K562 (cell line): ENCODE measurements around the gene TMPO. TPM values are rescaled to one million over a fixed set of nuclear protein-coding genes. Genes with fewer than 3 reads are reported as not detected.

ENCODE experiments used
- ATAC-seq: fragments of 200-7000 bp; cut with Tn5 transposase; 3 replicates; pipeline ENCODE4 v1.9.1; 2020; ENCODE audit warnings: moderate library complexity
- BruUV-seq: library from RNA; stranded (reverse); fragments of 400-500 nt; replicated peaks from 2 replicates; lab custom pipeline; 2021; lab: Mats Ljungman, UMichigan
- CTCF ChIA-PET: fragments of 300-600 bp; formaldehyde crosslinking; extraction: SDS; loops from one replicate; lab custom pipeline; 2021; ENCODE audit warnings: low intra/inter-chr PET ratio; lab: Yijun Ruan, JAX
- POLR2A ChIA-PET: fragments of 300-600, 350-650 bp; sonication (Branson Sonifier 250); formaldehyde crosslinking; extraction: SDS; loops from one replicate; lab custom pipeline; 2021; ENCODE audit warnings: antibody characterized with exemption, inconsistent platforms; lab: Yijun Ruan, JAX
- DNase-seq, 4 experiments: peaks; one replicate each; pipeline versions ENCODE4 v3.0.0 to v3.0.0-alpha.2; 2011 to 2018; ENCODE audit warnings: low spot score in 3 of 4, mixed read lengths in 3 of 4; ENCODE audit errors: extremely low read depth in 1 of 4
- FAIRE-seq: peaks from 2 replicates; lab custom pipeline; 2011; peaks lifted over from hg19 to GRCh38; lab: Jason Lieb, UNC
- H2AFZ ChIP-seq: 2 replicates; pipeline ENCODE4 v1.6.0; 2011; ENCODE audit warnings: low read depth, low read length, control low read depth, inconsistent platforms
- H3K27ac ChIP-seq: fragments of 200-600 bp; 3 replicates; pipeline ENCODE4 v1.8.0; 2011; ENCODE audit warnings: low read depth, mild to moderate bottlenecking, control low read depth, inconsistent platforms, low read length, moderate library complexity, mixed read lengths; ENCODE audit errors: extremely low read depth
- H3K27me3 ChIP-seq, 2 experiments: fragments of 300-600 bp in 1 of 2; 2 replicates in 1 of 2; 3 replicates in 1 of 2; pipeline versions ENCODE4 v1.6.0 to v1.8.0; 2011; ENCODE audit warnings: inconsistent platforms in 2 of 2, low read length in 2 of 2, mild to moderate bottlenecking in 1 of 2, mixed read lengths in 1 of 2, moderate library complexity in 1 of 2; ENCODE audit not compliant: control insufficient read depth in 2 of 2, insufficient read depth in 2 of 2
- H3K36me3 ChIP-seq: fragments of 300-600 bp; 3 replicates; pipeline ENCODE4 v1.8.0; 2011; ENCODE audit warnings: mild to moderate bottlenecking, low read length, inconsistent platforms; ENCODE audit not compliant: control insufficient read depth, insufficient read depth
- H3K4me1 ChIP-seq, 2 experiments: fragments of 200-600 bp in 1 of 2; replicated peaks in 1 of 2; 2 replicates in 1 of 2; 3 replicates in 1 of 2; pipeline versions ENCODE4 v1.5.1 to v1.8.0; 2011; ENCODE audit warnings: inconsistent platforms in 2 of 2, low read length in 2 of 2, mild to moderate bottlenecking in 1 of 2, mixed read lengths in 1 of 2, moderate library complexity in 1 of 2; ENCODE audit not compliant: control insufficient read depth in 2 of 2, insufficient read depth in 2 of 2
- H3K4me2 ChIP-seq: 2 replicates; pipeline ENCODE4 v1.6.1; 2011; ENCODE audit warnings: low read length, control low read depth, inconsistent platforms, mixed read lengths; ENCODE audit not compliant: insufficient read depth
- H3K4me3 ChIP-seq: fragments of 200-600 bp; sonication (generic), shearing (Covaris generic); 2 replicates; pipeline ENCODE4 v1.5.1; 2016; ENCODE audit warnings: control low read depth, inconsistent platforms
- H3K79me2 ChIP-seq: fragments of 200-600 bp; 3 replicates; pipeline ENCODE4 v1.8.0; 2011; ENCODE audit warnings: low read length, inconsistent platforms; ENCODE audit not compliant: control insufficient read depth, insufficient read depth
- H3K9ac ChIP-seq, 2 experiments: 2 replicates each; pipeline versions ENCODE4 v1.6.0 to v1.6.1; 2011; ENCODE audit warnings: low read depth in 2 of 2, low read length in 2 of 2, control low read depth in 1 of 2, inconsistent platforms in 1 of 2, mild to moderate bottlenecking in 1 of 2, mixed read lengths in 1 of 2; ENCODE audit not compliant: insufficient read depth in 1 of 2
- H3K9me1 ChIP-seq: one replicate; pipeline ENCODE4 v1.6.0; 2011; ENCODE audit warnings: inconsistent platforms, mild to moderate bottlenecking, low read length, moderate library complexity; ENCODE audit not compliant: control insufficient read depth, insufficient read depth
- H3K9me3 ChIP-seq: replicated peaks from 2 replicates; pipeline ENCODE4 v1.5.1; 2011; ENCODE audit warnings: low read depth, low read length, inconsistent platforms; ENCODE audit not compliant: control insufficient read depth, insufficient read depth
- H4K20me1 ChIP-seq: replicated peaks from 2 replicates; pipeline ENCODE4 v1.6.1; 2011; ENCODE audit warnings: low read length, inconsistent platforms, mixed read lengths; ENCODE audit not compliant: control insufficient read depth, insufficient read depth
- CHAMP1 ChIP-seq: fragments of 450-650 bp; IDR thresholded peaks from 2 replicates; pipeline ENCODE4 v1.6.1; 2016; ENCODE audit warnings: mild to moderate bottlenecking
- ETV6 ChIP-seq, 3 experiments: fragments of 150-350 bp in 1 of 3; sonication (generic) in 1 of 3; formaldehyde crosslinking in 1 of 3; IDR thresholded peaks; 2 replicates each; pipeline versions ENCODE4 v1.6.1 to v1.8.0; 2014 to 2022; ENCODE audit warnings: borderline replicate concordance in 2 of 3, low read depth in 2 of 3, antibody characterized with exemption in 1 of 3, low read length in 1 of 3, mild to moderate bottlenecking in 1 of 3, missing genetic modification reagents in 1 of 3
- HOMEZ ChIP-seq: fragments of 250-450 bp; sonication (Bioruptor Pico); IDR thresholded peaks from 2 replicates; pipeline ENCODE4 v1.4.0; 2020; ENCODE audit warnings: mild to moderate bottlenecking, moderate library complexity
- JUN ChIP-seq, 2 experiments: sonication (generic) in 1 of 2; formaldehyde crosslinking in 1 of 2; IDR thresholded peaks; 2 replicates each; pipeline versions ENCODE4 v1.6.1 to v1.8.0; 2012 to 2022; ENCODE audit warnings: borderline replicate concordance in 2 of 2, mild to moderate bottlenecking in 2 of 2, improper control_type of control experiment in 1 of 2, low read depth in 1 of 2, low read length in 1 of 2, missing genetic modification reagents in 1 of 2
- SOX6 ChIP-seq: fragments of 450-650 bp; IDR thresholded peaks from 2 replicates; pipeline ENCODE4 v1.6.1; 2014; ENCODE audit warnings: mild to moderate bottlenecking
- SRSF3 ChIP-seq: fragments of 200-400 bp; formaldehyde crosslinking; IDR thresholded peaks from 2 replicates; pipeline ENCODE4 v1.6.1; 2016; ENCODE audit warnings: mild to moderate bottlenecking, low read length, moderate library complexity; ENCODE audit not compliant: insufficient read depth
- TAF1 ChIP-seq: IDR thresholded peaks from 2 replicates; pipeline ENCODE4 v1.6.1; 2011; ENCODE audit warnings: mild to moderate bottlenecking, low read length, moderate library complexity; ENCODE audit not compliant: insufficient read depth, control insufficient read depth, severe bottlenecking; ENCODE audit errors: extremely low read depth
- ZNF175 ChIP-seq: fragments of 200-800 bp; sonication (Bioruptor generic); IDR thresholded peaks from 2 replicates; pipeline ENCODE4 v1.6.1; 2016; ENCODE audit warnings: low read depth, mild to moderate bottlenecking, missing genetic modification characterization, missing compliant biosample characterization
- ZNF436 ChIP-seq: fragments of 250-450, 450-650 bp; sonication (Bioruptor Pico); formaldehyde crosslinking; IDR thresholded peaks from 2 replicates; pipeline ENCODE4 v1.7.0; 2020; ENCODE audit warnings: mild to moderate bottlenecking
- WGBS: fragments of 100-300 bp; shearing (Covaris generic); methylation state at CpG from one replicate; pipeline ENCODE4 v1.1.6; 2016; ENCODE audit warnings: low coverage, mixed read lengths; ENCODE audit not compliant: insufficient coverage; ENCODE audit errors: missing lambda C conversion rate; 5-methylcytosine and 5-hydroxymethylcytosine counted together
- in situ Hi-C: fragments of 300-500 bp; cut with MboI; formaldehyde crosslinking; loops from 4 replicates; pipeline ENCODE4 v1.15.0; 2018; ENCODE audit warnings: inconsistent platforms, mixed read lengths
- intact Hi-C: fragments of 100-400 bp; cut with micrococcal nuclease; formaldehyde crosslinking; loops from 2 replicates; pipeline ENCODE4 v1.14.2; 2022
- polyA plus RNA-seq, 8 experiments: library from polyadenylated mRNA; depleted of rRNA in 4 of 8; stranded (reverse) in 5 of 8; unstranded in 3 of 8; fragments of >200 nt; fragmentation: Nextera tagmentation in 2 of 8; fragmentation: Illumina TruSeq in 1 of 8; extraction: Ambion mirVana in 2 of 8; extraction: Trizol in 1 of 8; gene quantifications; 2 replicates each; pipeline versions ENCODE4 v1.2.1 to v1.2.3, GENCODE V29; 2011 to 2014; ENCODE audit warnings: inconsistent platforms in 1 of 8, missing spikeins in 1 of 8
- total RNA-seq, 7 experiments: library from RNA; depleted of rRNA in 6 of 7; stranded (reverse); fragments of >200 nt in 6 of 7; fragmentation: Illumina TruSeq in 2 of 7; extraction: Trizol in 2 of 7; gene quantifications; 2 replicates each; pipeline versions ENCODE4 v1.2.1 to v1.2.3, GENCODE V29; 2011 to 2021; ENCODE audit warnings: low replicate concordance in 1 of 7
- TF ChIP-seq, protein P1 (sequence below): fragments of 200-800 bp; sonication (Bioruptor generic); IDR thresholded peaks from 2 replicates; pipeline ENCODE4 v1.6.1; 2017; ENCODE audit warnings: missing genetic modification characterization, missing compliant biosample characterization
- TF ChIP-seq, protein P2 (sequence below): sonication (generic); formaldehyde crosslinking; IDR thresholded peaks from 2 replicates; pipeline ENCODE4 v1.9.0; 2022; ENCODE audit warnings: mild to moderate bottlenecking, missing genetic modification reagents
- TF ChIP-seq, protein P3 (sequence below): fragments of 200-800 bp; sonication (Bioruptor generic); IDR thresholded peaks from 2 replicates; pipeline ENCODE4 v1.6.1; 2017; ENCODE audit warnings: missing genetic modification characterization, missing compliant biosample characterization

Gene TMPO
- total and polyA plus RNA-seq, 9 of the 15 experiments (the other 6 are each of a cell fraction or from before 2014, with no cell fraction given), result 62.1 to 263 (median 182) TPM

- in situ Hi-C loops, result no loop called here
- no TSS peak for BruUV-seq
- Histone ChIP-seq H4K20me1 (no peaks in the 10 kb centered on the region), H2AFZ (no peak overlapping the region), H3K27ac (no peak overlapping the region), H3K4me1 (peaks cover 4 to 22% of the 10 kb centered on the region in 2 experiments; a peak in 4 of 5 replicates), H3K4me3 (no peak overlapping the region), H3K27me3 (no peaks in the 10 kb centered on the region), H3K9me1 (no peaks in the 10 kb centered on the region), H3K36me3 (0 out of 3 replicates have a peak, but pooled peaks cover 2% of the 10 kb centered on the region), H3K9ac (no peak overlapping the region), H3K79me2 (peaks cover 8% of the 10 kb centered on the region), H3K9me3 (no peaks in the 10 kb centered on the region), H3K4me2 (no peak overlapping the region; the same call in 1 of the 2 replicates)
- FAIRE-seq (no peak), DNase-seq (peak in 1 of 4 experiments; percentile 37), ATAC-seq (no peak; the same call in 2 of the 3 replicates)
- CTCF ChIA-PET, result no interaction called here
- intact Hi-C loops, result loop anchor here (10.0 kb wide), 1 partner anchor 1604 kb away; the partner anchor contains the start of gene NEDD1
- 0% methylated on average over 2 of the region's 2 CpGs for WGBS
- POLR2A ChIA-PET, result interaction anchor here (0.7 to 1.2 kb wide), 4 partner anchors 12 to 135 kb away, joined by 3 read pairs; no protein-coding TSS in a partner anchor
- TF ChIP-seq HOMEZ (CRISPR knock-in tag) (no peak), ZNF175 (CRISPR knock-in tag) (no peak), ZNF436 (CRISPR knock-in tag) (no peak), JUN (IDR thresholded peaks at IDR 0.05; ENCODE audit: borderline replicate concordance, low read depth, low read length) (0 out of 2 replicates have a peak, but pooled peaks have one; percentile 9), JUN (CRISPR knock-in tag; IDR thresholded peaks at IDR 0.05; ENCODE audit: borderline replicate concordance) (no peak), CHAMP1 (peak; percentile 48; the same call in 1 of the 2 replicates), SRSF3 (no peak), ETV6 (IDR thresholded peaks at IDR 0.05; ENCODE audit: borderline replicate concordance in 1 of 2, low read depth in 2 of 2, low read length in 1 of 2) (no peak), ETV6 (CRISPR knock-in tag; IDR thresholded peaks at IDR 0.05; ENCODE audit: borderline replicate concordance) (no peak), SOX6 (peak; percentile 100), TAF1 (no peak)
- TF ChIP-seq, protein P1, sequence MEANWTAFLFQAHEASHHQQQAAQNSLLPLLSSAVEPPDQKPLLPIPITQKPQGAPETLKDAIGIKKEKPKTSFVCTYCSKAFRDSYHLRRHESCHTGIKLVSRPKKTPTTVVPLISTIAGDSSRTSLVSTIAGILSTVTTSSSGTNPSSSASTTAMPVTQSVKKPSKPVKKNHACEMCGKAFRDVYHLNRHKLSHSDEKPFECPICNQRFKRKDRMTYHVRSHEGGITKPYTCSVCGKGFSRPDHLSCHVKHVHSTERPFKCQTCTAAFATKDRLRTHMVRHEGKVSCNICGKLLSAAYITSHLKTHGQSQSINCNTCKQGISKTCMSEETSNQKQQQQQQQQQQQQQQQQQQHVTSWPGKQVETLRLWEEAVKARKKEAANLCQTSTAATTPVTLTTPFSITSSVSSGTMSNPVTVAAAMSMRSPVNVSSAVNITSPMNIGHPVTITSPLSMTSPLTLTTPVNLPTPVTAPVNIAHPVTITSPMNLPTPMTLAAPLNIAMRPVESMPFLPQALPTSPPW (CRISPR knock-in tag), result peak; percentile 40; the same call in 1 of the 2 replicates
- TF ChIP-seq, protein P2, sequence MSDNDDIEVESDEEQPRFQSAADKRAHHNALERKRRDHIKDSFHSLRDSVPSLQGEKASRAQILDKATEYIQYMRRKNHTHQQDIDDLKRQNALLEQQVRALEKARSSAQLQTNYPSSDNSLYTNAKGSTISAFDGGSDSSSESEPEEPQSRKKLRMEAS, result no peak
- TF ChIP-seq, protein P3, sequence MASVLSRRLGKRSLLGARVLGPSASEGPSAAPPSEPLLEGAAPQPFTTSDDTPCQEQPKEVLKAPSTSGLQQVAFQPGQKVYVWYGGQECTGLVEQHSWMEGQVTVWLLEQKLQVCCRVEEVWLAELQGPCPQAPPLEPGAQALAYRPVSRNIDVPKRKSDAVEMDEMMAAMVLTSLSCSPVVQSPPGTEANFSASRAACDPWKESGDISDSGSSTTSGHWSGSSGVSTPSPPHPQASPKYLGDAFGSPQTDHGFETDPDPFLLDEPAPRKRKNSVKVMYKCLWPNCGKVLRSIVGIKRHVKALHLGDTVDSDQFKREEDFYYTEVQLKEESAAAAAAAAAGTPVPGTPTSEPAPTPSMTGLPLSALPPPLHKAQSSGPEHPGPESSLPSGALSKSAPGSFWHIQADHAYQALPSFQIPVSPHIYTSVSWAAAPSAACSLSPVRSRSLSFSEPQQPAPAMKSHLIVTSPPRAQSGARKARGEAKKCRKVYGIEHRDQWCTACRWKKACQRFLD (CRISPR knock-in tag), result 0 out of 2 replicates have a peak, but pooled peaks have one; percentile 34
These were observed 6.3 kb upstream of the TMPO start for GRCh38 chr12:98509063-98509462.
